HG03095 (cell line): ENCODE data around the gene C4orf50.

Source experiments
- ATAC-seq: cut with Tn5 transposase; IDR thresholded peaks from one replicate; pipeline ENCODE4 v1.9.1; 2021; ENCODE audit warnings: moderate library complexity; ENCODE audit not compliant: unreplicated experiment

Gene C4orf50

DNA sequence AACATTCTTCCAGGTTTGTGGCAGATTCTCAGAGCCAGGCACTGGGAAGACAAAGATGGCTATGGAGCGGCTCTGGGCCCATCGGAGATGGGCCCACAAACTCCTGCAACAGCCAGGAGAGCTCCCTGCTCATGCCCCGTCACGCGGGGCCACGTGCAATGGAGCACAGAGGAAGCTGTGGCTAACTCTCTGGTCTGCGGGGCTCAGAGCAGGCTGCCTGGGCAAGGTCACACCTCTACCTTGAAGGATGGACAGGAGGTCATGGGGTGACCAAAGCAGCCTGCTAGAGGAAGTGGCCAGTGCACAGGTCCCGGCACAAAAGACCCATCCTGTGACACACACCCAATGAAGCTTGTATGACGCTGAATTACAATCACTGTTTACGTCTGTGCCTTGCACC, 45.2 kb downstream of the C4orf50 start:
- no peak for ATAC-seq

DNA sequence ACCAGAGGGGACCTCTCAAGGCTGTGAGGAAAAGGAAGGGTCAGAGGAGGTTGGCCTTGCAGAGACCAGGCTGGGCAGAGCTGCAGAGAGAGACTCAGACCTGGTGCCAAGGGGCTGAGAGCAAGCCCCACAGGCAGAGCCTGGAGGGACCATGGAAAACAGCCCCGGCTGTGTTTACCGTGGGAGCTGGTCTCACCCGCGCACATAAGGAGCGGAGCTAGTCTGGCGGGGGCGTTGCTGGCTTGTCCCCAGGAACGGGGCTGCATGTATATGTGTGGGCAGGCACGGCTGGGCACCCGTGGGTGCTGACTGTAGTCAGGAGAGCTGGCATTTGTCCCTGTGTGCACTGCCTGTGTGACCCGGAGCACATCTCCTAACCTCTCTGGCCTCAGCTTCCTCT, 45.7 kb downstream of the C4orf50 start:
- ATAC-seq: no peak

DNA sequence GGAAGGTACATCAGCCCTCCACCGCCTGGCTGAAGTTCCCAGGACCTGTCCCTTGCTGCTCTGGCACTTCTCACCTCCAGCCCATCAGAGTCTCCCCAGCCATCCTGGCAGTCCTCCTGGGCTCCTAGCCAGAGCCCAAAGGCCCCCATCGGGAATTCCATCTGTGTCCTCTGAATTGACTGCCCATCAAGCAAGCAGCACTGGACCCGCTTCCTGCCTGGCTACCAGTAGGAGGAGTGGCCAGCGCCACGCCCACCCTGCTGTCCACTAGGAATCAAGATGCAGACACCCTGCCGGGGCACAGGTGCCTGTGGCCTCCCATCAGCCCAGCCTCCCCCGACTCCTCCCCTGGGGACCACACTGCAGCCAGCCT, 47.2 kb downstream of the C4orf50 start:
- ATAC-seq: no peak

DNA sequence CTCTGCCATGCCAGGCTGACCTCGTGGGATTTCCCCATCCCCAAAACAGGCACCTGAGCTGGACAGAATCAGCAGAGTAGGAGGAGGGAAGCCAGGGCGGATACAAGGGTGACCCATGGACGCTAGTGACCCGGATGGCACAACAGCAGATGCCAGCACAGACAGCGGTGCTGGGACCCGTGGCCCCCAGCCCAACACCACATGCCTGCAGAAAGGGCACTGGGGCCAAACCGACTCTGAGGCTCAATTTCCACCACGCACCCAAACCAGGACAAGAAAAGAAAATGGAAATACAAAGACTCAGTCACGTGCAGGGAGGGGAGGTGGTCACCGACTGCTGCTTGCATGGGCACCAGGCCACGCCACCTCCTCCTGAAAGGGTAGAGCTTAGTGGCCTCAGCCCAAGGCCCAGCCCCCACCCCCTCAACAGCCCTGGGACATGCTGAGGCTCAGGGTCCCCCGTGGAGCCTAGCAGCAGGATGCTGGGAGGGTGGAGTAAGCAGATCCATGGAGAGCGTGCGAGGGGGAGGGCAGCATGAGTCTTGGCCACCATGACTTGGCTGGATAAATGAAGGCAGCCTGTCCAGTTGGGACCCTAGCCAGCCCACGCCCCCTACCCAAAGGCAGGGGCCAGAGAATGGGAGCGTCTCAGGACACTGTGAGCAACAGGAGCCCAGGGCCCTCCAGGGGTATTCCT, 47.7 kb downstream of the C4orf50 start:
- no peak for ATAC-seq

- no peak for ATAC-seq
Observed at GRCh38 chr4:5969777-5970176, 48.5 kb downstream of the C4orf50 start.

- no peak for ATAC-seq
Observed at GRCh38 chr4:5969336-5969735, 48.9 kb downstream of the C4orf50 start.

DNA sequence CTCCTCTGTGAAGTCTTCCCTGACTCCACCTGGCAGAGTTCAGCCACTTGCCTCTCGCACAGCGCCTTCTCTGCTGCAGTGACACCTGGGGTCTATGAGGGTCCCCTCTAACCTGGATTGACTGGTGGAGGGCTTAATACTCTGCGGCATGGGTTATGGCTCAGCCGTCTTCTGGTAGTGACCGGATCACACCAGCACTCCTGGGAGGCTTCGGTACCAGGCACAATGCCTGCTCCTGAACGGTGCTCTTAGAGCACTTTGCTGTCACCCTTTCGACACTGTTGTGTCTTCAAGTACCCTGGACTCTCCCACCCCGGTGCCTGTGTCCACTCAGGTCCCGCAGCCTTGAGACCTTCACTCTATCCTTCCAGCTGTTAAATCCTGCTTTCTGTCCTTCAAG, 50.0 kb downstream of the C4orf50 start:
- no peak for ATAC-seq

GRCh38 chr4:5967783-5968182, 50.4 kb downstream of the C4orf50 start:
- no peak for ATAC-seq

DNA sequence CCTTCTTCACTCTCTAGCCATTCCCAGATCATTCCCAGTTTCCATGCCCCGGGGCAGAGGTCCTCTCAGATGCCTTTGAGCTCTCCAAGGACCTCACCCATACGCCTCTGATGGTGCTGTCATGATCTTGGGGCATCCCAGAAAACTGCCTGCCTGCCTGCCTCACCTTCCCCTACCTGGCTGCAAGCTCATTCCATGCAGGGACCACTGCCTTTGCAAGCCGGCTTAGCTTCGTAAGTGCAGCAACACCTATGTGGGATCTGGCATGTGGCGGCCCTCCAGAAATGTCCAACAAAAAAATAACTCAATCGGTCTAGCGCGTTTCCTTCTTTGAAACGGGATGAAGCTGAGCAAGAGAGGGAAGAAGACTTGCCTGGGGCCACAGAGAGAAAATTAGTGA, 53.0 kb downstream of the C4orf50 start:
- no peak for ATAC-seq

DNA sequence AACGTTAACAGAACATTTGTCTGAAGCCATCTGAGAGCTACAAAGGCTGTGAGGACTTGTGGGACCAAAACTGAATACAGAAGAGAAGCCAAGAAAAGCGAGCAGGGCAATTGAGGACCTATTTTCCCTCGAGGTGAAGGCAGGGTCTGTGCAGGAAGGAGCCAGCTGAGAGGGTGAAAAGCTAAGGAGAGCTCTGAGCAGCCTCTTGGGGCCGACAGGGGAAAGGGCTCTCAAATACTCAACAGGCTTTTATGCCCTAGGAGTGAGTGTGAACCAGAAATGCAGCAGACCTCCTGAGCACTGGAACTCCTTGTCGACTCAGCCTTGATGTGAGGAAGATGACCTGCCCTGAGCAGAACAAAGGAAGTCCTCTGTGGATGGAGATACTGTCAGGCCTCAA, 54.2 kb downstream of the C4orf50 start:
- no peak for ATAC-seq

GRCh38 chr4:5963611-5964010, 54.6 kb downstream of the C4orf50 start:
- no peak for ATAC-seq

GRCh38 chr4:5962416-5962815, 55.8 kb downstream of the C4orf50 start:
- ATAC-seq: no peak

- ATAC-seq: no peak
Observed at GRCh38 chr4:5960252-5960880, 57.9 kb downstream of the C4orf50 start.

DNA sequence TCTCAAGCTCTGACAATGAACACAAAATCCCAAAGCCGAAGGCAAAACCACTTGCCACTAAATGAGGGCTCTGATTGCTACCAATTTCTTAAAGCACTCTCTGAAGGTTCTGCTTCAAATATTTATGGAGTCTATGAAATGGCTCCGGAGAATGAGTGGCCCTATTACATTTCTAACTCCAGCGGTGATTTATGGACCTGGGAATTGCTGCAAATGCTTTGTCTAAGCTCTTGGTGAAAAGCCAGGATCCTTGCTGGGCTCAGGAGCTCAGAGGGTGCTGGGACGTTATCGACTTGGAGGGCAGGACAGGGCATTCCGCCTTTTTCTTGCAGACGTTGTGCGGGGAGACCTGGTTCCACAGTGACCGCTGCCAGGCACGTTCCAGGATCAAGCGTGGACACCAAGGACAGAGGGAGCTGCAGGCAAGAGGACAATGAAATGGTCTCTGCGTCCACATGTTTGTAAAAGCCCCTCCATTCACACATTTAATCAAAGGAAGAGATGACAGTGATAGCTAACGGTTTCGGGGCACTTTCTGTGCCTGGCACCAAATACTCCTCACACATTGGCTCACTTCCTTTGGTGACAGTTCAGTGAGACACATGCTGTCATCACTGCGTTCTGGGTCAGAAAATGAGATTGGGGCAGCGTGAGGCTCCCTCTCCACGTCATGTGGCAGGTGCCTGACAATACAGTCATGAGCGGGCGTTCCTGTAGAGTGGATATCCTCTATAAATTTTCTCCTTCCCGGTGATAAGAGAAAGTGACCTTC, 58.8 kb downstream of the C4orf50 start:
- ATAC-seq: no peak

- ATAC-seq: no peak
Observed at GRCh38 chr4:5958199-5958735, 60.0 kb downstream of the C4orf50 start.

- ATAC-seq: no peak
Observed at GRCh38 chr4:5957076-5957475, 61.2 kb downstream of the C4orf50 start.

DNA sequence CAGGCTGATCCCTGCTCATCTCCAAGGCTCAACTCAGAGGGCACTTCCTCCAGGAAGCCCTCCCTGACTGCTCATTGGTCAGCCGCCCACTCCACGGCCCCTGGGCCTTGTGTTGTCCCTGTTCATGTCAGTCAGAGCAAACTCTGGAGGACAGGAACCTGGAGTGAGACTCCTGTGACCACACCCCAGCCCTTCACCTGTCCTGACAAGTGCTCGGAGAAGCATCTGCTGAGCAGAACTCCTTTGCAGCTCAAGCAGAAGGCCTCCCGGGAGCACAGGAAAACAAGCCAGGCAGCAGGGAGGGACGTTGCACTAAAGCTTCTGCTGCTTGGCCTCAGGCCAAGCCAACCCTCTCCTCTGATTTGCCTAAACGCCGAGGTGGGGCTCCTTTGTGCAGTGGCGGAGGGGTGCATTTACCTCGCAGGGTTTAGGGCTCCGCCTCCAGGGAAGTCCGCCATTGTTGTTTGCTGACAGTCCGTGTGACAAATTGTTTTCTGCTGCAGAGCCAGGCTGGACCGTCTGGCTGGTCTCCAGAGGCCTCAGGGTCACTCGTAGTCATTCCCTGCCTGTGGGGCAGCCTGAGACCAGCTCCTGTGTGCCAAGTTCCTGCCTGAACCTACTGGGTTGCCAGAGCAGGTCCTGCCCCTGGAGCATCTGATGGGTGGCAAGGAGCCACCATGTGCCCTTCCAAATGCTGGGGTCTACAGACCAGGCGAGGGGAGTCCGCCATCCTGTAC, 61.8 kb downstream of the C4orf50 start:
- ATAC-seq: no peak

DNA sequence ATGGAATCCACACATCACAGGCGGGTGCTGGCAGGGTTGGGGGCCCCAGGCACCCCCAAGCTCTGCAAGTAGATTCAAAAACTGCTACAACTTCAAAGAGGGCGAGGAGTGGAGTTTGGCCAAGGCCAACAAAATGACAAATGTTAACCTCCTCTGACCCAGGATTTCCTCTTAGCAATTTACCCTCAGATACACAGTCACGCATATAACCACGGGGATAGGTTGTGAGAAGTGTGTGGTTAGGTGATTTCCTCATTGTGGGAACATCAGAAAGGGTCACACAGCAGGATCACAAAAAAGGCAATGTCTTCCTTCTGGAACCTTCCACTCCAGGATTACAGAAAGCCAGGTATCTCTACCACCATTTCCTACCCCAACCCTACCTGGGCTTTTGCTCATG, 62.4 kb downstream of the C4orf50 start:
- no peak for ATAC-seq

- no peak for ATAC-seq
Observed at GRCh38 chr4:5955201-5955821, 62.9 kb downstream of the C4orf50 start.

DNA sequence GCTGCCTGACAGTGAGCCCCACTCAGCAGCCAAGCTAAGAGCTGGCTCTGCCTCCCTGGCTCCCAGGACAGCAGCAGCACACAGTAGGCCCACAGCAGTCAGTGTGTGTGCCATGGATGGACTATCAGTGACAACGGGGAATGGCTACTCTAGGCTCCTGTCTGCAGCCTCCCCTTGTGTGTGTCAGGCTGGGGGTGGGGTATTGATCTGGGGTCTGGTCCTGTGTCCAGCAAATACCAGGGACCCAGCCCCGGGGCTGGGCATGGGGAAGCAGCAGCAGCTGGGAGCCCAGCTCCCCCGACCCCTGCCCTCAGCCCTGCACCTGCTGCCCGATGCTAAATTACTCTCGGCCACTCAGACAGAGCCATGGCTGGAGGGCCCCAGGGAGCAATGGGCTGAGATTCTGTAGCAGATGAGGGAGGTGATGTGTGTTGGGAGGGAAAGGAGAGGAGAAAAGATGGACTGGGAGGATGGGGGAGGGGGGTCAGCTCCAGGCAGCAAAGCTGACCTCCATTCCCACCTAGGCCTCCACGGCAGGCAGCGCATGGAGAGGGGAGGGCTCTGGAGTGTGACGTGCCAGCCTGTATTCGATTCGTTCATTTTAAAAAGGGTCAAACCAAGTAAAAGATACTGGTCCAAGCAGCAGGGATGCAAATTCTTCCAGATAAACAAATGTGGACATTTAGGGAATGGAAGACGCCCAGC, 64.0 kb downstream of the C4orf50 start:
- no peak for ATAC-seq
